ENCODE data around the gene DOP1A. TPM values are rescaled to one million over a fixed set of nuclear protein-coding genes. Genes with fewer than 3 reads are reported as not detected.

Gene DOP1A
- total RNA-seq, 1 experiment from 2014 or later = 24.4 TPM

GRCh38 chr6:83169511-83169910 lies 102.0 kb downstream of the DOP1A start:
- Mint-ChIP-seq H3K9me3 (ENCODE audit: low read depth, unreplicated experiment) (no peaks in the 10 kb centered on the region), H3K4me1 (ENCODE audit: low read depth, unreplicated experiment) (no peaks in the 10 kb centered on the region), H3K36me3 (ENCODE audit: insufficient read depth, unreplicated experiment) (peaks cover 32% of the 10 kb centered on the region), H3K27me3 (ENCODE audit: unreplicated experiment) (no peaks in the 10 kb centered on the region), H3K27ac (ENCODE audit: unreplicated experiment) (no peak overlapping the region), H3K4me3 (ENCODE audit: low read depth, unreplicated experiment) (no peak overlapping the region)
- intact Hi-C loops (cut with micrococcal nuclease; ENCODE audit: unreplicated experiment) = no loop called here
- no peak for TF ChIP-seq CTCF (IDR thresholded peaks at IDR 0.05; ENCODE audit: unreplicated experiment)
- no peak for DNase-seq
- CTCF ChIA-PET = no interaction called here
- BruUV-seq (replicated peaks) = no TSS peak

- H3K36me3 Mint-ChIP-seq (ENCODE audit: insufficient read depth, unreplicated experiment) = peaks cover 25% of the 10 kb centered on the region
- no peak overlapping the region for H3K4me3 Mint-ChIP-seq (ENCODE audit: low read depth, unreplicated experiment)
- H3K9me3 Mint-ChIP-seq (ENCODE audit: low read depth, unreplicated experiment) = no peaks in the 10 kb centered on the region
- BruUV-seq (replicated peaks) = no TSS peak
- H3K27me3 Mint-ChIP-seq (ENCODE audit: unreplicated experiment) = no peaks in the 10 kb centered on the region
- intact Hi-C loops (cut with micrococcal nuclease; ENCODE audit: unreplicated experiment) = no loop called here
- H3K4me1 Mint-ChIP-seq (ENCODE audit: low read depth, unreplicated experiment) = no peaks in the 10 kb centered on the region
- DNase-seq = no peak
- no peak for TF ChIP-seq CTCF (IDR thresholded peaks at IDR 0.05; ENCODE audit: unreplicated experiment)
- H3K27ac Mint-ChIP-seq (ENCODE audit: unreplicated experiment) = no peak overlapping the region
- CTCF ChIA-PET = no interaction called here
Measured at GRCh38 chr6:83176246-83176645, 108.8 kb downstream of the DOP1A start.

GRCh38 chr6:83180426-83180950 lies 113.0 kb downstream of the DOP1A start:
- Mint-ChIP-seq H3K4me1 (ENCODE audit: low read depth, unreplicated experiment) (no peaks in the 10 kb centered on the region), H3K27me3 (ENCODE audit: unreplicated experiment) (no peaks in the 10 kb centered on the region), H3K36me3 (ENCODE audit: insufficient read depth, unreplicated experiment) (peaks cover 46% of the 10 kb centered on the region), H3K4me3 (ENCODE audit: low read depth, unreplicated experiment) (no peak overlapping the region), H3K9me3 (ENCODE audit: low read depth, unreplicated experiment) (no peaks in the 10 kb centered on the region), H3K27ac (ENCODE audit: unreplicated experiment) (no peak overlapping the region)
- intact Hi-C loops (cut with micrococcal nuclease; ENCODE audit: unreplicated experiment) = no loop called here
- no TSS peak for BruUV-seq (replicated peaks)
- CTCF ChIA-PET = no interaction called here
- no peak for DNase-seq
- TF ChIP-seq CTCF (IDR thresholded peaks at IDR 0.05; ENCODE audit: unreplicated experiment) = no peak

- Mint-ChIP-seq H3K4me3 (ENCODE audit: low read depth, unreplicated experiment) (no peak overlapping the region), H3K4me1 (ENCODE audit: low read depth, unreplicated experiment) (no peaks in the 10 kb centered on the region), H3K36me3 (ENCODE audit: insufficient read depth, unreplicated experiment) (peaks cover 47% of the 10 kb centered on the region), H3K27ac (ENCODE audit: unreplicated experiment) (no peak overlapping the region), H3K9me3 (ENCODE audit: low read depth, unreplicated experiment) (no peaks in the 10 kb centered on the region), H3K27me3 (ENCODE audit: unreplicated experiment) (no peaks in the 10 kb centered on the region)
- no peak for DNase-seq
- CTCF ChIA-PET = no interaction called here
- no peak for TF ChIP-seq CTCF (IDR thresholded peaks at IDR 0.05; ENCODE audit: unreplicated experiment)
- intact Hi-C loops (cut with micrococcal nuclease; ENCODE audit: unreplicated experiment) = no loop called here
- no TSS peak for BruUV-seq (replicated peaks)
Measured at GRCh38 chr6:83182114-83182513, 114.6 kb downstream of the DOP1A start.
